Stimulated activated CD4-positive, alpha-beta T cell treated with anti-CD3 and anti-CD28 coated beads, TNF-alpha, amount 100 ng/mL, for 48 hours (primary cell): Measurements from ENCODE around the gene GATA2.

Source experiments
- DNase-seq, 3 donors: peaks; one replicate each; pipeline ENCODE4 v3.0.0-alpha.2; 2020; ENCODE audit warnings: low read depth in 3 of 3

Gene GATA2

DNA sequence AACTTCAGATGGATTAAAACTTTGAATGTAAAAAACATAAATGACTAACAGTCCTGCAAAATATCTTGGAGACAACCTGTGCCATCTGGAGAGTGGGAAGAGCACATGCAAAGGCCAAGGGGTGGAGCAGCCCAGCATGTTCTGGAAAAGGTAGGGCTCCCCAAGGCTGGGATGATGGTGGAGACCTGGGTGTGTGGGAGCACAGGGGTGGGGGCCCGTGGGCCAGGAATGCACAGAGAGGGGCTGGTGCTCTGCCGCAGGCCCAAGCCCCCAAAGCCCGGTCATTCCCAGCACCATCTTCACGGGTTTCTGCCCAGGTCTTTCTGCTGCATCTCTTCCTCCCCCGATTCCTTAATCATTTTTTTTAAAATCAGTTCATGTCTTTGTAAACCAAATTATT, 9.7 kb upstream of the GATA2 start:
- DNase-seq: no peak

DNA sequence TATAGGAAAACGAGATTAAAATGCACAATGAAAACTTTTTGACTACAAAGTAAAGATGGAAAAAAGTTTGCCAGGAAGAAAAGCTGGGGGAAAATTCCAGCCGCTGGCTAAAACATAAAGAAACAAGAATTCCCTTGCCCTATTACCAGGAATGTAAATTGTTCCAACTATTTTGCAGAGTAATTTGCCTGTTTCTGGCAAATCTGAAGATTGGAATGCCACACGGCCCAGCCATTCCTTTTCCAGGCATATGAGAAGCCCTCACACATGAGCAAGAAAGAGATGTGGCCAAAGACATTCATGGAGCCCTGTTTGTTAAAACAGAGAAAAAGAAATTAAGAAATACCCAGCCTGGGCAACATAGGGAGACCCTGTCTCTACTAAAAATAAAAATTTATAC, 8.4 kb upstream of the GATA2 start:
- no peak for DNase-seq

- no peak for DNase-seq
Measured at GRCh38 chr3:128500556-128500955, 7.6 kb upstream of the GATA2 start.

GRCh38 chr3:128499724-128500275, 6.8 kb upstream of the GATA2 start:
- DNase-seq: no peak

GRCh38 chr3:128498901-128499530, 6.0 kb upstream of the GATA2 start:
- DNase-seq: no peak

GRCh38 chr3:128498127-128498626, 5.2 kb upstream of the GATA2 start:
- DNase-seq: no peak

DNA sequence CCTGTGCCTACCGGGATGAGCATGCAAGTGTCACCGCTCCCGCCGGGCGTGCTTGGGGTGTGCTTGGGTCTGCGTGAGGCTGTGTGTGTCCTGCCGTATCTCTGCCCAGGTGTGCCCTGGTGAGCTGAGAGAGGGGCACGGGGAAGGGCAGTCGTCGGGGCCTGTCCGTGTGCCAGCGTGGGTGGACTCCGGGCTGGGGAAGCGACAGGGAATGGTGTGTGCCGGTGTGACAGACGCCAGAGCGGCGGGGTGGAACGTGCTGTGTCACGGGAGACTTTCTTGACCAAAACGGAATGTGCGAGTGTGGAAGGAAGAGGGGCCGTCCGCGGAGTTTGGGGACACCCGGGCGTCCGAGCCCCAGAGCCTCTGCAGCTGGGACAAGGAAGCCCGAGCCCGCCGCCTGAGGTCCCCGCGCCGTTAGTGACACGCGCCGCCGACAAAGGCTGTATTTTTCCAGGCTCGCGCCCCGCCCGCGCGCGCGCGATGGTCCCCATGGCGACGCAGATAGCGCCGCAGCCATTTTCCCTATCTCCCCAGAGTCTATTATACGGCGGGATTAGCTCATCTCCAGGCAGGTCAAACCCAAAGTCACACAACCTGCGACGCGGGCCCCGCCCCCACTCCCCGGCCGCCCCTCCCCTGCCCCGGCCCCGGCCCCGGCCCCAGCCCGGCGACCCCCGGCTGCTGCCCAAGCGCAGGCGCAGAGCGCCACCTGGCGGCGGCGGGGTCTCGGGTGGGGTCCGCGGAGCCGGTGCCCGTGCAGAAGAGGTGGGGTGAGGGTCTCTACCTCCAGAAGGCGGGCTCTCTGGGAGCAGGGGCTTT, 4.5 kb upstream of the GATA2 start:
- DNase-seq: peak in 1 of 3 donors; percentile 56

DNA sequence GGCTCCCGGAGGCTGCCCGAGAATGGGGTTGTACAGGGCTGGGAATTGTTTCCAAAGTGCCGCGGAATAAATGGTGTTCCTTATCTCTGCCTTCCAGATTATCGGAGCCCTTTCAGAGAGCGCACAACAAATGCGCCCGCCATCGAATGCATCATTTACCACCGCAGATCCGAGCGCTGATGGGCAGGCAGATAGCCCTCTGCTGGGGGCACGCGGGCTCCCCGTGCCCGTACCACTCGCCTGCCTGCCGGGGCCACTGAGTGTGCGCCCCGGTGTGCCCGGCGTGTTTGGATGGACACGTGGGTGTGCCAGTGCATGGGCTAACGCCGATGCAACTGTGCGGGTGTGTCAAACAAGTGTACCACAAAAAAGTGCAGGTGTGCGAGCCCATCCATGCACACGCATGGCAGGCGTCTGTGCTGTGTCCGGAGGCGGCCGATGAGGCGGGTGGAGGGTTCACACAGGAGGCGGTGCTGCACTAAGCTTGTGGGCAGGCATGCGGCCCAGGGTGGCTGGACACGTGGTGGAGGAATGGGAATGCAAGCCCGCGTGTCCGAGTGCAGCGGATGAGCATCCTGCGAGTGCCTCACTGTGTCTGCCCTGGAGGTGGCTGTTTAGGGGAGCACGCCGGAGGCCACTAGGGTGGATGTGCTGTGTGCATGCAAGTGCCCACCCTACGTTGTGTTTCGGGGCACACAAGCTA, 3.8 kb upstream of the GATA2 start:
- DNase-seq: no peak

GRCh38 chr3:128496019-128496601, 3.1 kb upstream of the GATA2 start:
- no peak for DNase-seq

- no peak for DNase-seq
Measured at GRCh38 chr3:128495435-128495970, 2.5 kb upstream of the GATA2 start.

DNA sequence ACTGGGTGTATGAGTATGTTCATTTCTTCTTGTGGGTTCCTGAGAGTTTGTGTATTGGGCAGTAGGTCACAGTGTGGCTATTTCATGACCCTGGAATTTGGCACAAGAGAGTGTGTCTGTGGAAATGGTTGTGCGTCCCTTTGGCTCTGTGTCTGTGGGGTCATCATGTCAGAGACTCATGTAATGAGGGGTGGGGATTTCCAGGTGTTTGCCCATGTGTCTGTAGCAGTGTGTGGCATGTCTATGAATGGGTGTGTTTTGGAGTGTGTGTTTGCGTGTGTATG, 1.3 kb upstream of the GATA2 start:
- DNase-seq: no peak

- DNase-seq: no peak
Measured at GRCh38 chr3:128493570-128494366, 767 bp upstream of the GATA2 start.

DNA sequence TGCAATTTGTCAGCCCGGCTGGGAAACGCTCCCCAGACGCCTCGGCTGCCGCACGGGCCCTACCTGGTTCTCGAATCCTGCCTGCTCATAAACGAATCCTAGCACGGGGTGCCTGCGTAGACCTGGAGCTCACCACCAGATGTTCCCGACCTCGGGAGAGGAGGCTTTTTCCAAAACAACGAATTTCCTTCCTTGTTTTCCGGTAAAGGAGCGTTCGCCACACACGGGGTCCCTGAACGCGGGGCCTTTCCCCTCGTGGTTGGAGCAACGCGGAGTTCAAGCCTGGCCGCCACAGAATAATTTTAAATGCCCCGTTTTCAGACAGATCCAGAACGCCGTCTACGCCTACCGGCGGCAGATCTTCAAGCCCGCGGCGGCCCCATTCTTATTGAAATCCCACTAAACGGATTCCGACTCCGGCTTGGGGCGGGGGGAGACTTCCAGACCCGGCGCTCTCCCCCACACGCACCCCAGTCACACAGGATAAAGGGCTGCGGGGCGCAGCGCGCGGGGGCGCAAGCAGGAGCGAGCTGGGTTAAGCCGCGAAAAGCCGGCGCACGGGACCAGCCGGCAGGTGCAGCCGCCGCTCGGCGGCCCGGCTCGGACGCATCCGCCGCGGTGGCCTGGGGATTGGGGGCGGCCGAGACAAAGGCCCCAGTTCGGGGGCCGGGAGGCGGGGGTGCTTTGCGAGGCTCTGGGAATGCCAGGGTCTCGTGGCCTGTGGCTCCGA, 895 bp downstream of the GATA2 start:
- no peak for DNase-seq

DNA sequence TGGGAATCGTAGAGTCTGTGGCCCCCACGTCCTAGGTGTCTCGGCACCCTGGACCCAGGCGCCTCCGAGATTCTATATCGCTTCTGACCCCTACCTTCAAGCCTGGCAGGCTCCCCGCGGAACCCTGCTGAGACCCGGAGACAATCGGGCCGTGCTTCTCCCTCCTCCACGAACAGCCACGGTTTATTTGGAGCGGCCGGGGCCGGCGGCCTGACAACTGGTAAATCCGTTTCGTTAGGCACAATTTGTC, 1.4 kb downstream of the GATA2 start:
- no peak for DNase-seq

DNA sequence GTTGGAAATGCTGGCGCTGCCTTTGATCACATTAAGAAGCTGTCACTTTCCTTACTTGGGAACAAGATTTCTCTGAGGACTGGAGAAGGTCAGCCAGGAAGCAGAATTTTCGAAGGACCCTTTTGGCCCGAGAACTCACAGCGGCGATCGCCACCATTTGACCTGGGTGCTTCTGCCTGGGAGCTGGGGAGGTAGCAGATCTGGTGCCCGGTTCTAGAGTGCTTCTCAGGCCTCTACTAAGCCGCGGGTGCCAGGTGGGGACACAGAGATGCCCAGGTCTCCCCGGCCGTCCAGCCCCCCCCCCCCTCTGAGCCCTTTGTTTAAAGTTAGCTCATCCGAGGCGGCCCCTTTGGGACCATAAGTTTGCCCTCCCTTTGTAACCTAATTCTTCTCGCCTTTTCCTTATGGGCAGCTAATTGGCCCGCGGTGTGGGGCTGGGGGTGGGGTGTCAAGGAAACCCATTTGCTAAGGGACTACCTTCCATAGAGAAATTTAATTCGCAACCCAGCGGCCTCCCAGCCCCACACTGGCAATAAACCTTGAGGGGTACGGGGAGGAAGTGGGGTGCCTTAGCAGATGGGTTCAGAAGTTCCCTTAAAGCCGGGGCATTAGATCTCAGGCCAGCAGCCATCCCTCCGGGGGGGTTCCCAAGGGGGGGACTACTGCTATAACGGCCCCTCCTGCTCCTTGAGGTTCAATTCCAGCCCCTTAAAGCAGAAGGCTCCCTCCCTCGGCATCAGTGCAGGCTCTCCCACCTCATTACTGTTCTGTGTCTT, 1.9 kb downstream of the GATA2 start:
- no peak for DNase-seq

DNA sequence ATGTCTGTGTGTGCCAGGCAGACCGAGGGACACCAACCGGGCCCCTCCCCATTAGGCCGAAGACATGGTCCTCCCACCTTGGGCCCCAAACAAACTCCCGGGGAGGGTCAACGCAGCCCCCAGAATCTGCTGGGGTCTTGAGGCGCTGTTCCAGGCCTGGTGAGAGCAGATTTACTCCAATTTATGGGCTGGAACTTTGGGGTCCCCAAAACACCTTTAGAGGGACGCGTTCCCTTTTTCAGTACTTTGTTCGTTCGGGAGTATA, 2.4 kb downstream of the GATA2 start:
- DNase-seq: no peak

DNA sequence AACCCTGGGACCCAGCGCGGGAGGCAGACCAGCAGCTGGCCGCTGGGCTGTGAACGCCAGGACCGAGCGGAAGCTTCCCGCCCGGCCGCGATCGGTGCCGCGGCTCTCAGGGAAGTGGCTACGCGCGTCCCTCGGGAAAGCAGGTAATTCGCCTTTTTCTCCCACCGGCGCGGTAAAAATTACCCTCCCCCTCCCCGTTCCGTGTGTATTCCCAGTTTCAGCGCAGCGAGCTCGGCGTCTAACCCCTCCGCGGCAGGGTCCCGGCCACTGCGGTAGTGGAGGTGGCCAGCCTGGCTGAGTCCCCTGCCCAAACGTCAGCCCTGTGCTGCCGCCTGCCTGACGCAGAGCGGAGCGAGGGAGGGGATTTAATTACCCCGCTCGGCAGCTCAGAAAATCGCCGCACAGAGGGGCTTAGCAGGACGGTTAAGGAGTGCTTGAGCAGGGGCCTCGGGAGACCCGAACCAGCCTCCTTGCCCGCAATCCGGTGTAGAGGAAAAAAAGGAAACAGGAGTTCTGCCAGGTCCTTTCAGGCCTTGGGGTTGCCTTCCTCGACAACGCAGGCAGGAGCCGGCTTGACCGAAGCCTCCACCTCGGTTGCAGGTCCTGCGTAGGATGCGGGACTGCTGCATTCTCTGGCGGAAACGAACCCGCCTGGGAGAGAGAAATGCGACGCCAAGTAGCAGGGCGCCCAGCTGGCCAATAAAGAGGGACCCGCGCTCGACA, 2.9 kb downstream of the GATA2 start:
- no peak for DNase-seq

- no peak for DNase-seq
Measured at GRCh38 chr3:128489674-128489926, 3.4 kb downstream of the GATA2 start.

DNA sequence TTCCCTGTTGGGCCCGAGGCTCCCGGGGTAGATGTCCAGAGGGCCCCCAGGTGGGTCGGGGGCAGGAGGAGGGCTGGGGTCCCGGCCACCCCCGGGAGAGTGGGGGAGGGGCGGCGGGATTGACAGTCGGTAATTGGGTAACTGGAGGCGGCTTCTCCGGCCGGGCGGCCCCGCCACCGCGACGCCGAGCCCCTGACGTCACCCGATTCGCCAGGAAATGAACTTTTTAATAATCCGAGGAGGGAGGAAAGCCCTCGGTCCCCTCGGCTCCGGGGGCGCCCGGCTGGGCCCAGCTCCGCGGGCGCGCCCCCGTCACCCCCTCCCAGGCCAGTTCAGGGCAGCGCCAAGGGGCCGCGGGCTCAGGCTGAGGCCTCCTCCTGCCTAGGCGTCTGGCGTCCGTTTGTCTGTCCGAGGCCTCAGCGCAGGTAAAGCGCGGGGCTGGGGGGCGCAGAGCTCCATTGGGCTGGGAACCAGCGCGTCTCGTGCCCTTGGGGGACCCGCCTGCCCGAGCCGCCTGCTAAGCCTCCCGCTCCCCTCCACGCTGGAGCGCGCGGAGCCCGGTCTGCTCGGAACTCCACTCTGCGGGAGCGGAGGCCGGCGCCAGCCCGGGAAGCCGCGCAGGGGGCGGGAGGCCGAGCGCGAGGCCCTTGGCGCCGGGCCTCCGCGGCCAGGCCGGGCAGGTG, 3.9 kb downstream of the GATA2 start:
- DNase-seq: no peak
